GM18858 (cell line): ENCODE results near the gene HIBADH.
A peak's percentile ranks its signal among the peaks of the same experiment; 100 is the strongest.
"Not testable (repeated sequence)": the region's sequence is repeated elsewhere in the genome, so short reads cannot be mapped to it uniquely, and the experiment has no call there.

Experiments
- ATAC-seq: cut with Tn5 transposase; IDR thresholded peaks from one replicate; pipeline ENCODE4 v1.9.1; 2021; ENCODE audit not compliant: unreplicated experiment

Gene HIBADH

GRCh38 chr7:27602766-27603165, 59.9 kb downstream of the HIBADH start:
- no peak for ATAC-seq

- no peak for ATAC-seq
These were observed 61.5 kb downstream of the HIBADH start for GRCh38 chr7:27601217-27601616.

GRCh38 chr7:27600247-27600646, 62.4 kb downstream of the HIBADH start:
- ATAC-seq = no peak

- no peak for ATAC-seq
These were observed 67.7 kb downstream of the HIBADH start for GRCh38 chr7:27595009-27595408.

GRCh38 chr7:27593226-27593625, 69.5 kb downstream of the HIBADH start:
- no peak for ATAC-seq

- ATAC-seq = no peak
These were observed 72.3 kb downstream of the HIBADH start for GRCh38 chr7:27590416-27590815.

- no peak for ATAC-seq
These were observed 75.3 kb downstream of the HIBADH start for GRCh38 chr7:27587429-27587828.

GRCh38 chr7:27586825-27587224, 75.9 kb downstream of the HIBADH start:
- ATAC-seq = peak; percentile 93

GRCh38 chr7:27585781-27586447, 76.8 kb downstream of the HIBADH start:
- no peak for ATAC-seq

GRCh38 chr7:27581906-27582305, 80.8 kb downstream of the HIBADH start:
- no peak for ATAC-seq

- no peak for ATAC-seq
These were observed 81.6 kb downstream of the HIBADH start for GRCh38 chr7:27581119-27581518.

GRCh38 chr7:27579565-27579964, 83.1 kb downstream of the HIBADH start:
- ATAC-seq = no peak

- ATAC-seq = not testable (repeated sequence)
These were observed 84.5 kb downstream of the HIBADH start for GRCh38 chr7:27578169-27578568.

- ATAC-seq = no peak
These were observed 86.2 kb downstream of the HIBADH start for GRCh38 chr7:27576360-27576944.

GRCh38 chr7:27575613-27576012, 87.1 kb downstream of the HIBADH start:
- ATAC-seq = no peak

- no peak for ATAC-seq
These were observed 93.6 kb downstream of the HIBADH start for GRCh38 chr7:27569106-27569505.

GRCh38 chr7:27567266-27567665, 95.4 kb downstream of the HIBADH start:
- no peak for ATAC-seq

- ATAC-seq = no peak
These were observed 97.7 kb downstream of the HIBADH start for GRCh38 chr7:27564881-27565482.

- no peak for ATAC-seq
These were observed 101.9 kb downstream of the HIBADH start for GRCh38 chr7:27560706-27561235.

GRCh38 chr7:27555670-27556069, 107.0 kb downstream of the HIBADH start:
- no peak for ATAC-seq

- no peak for ATAC-seq
These were observed 107.9 kb downstream of the HIBADH start for GRCh38 chr7:27554826-27555225.

- ATAC-seq = no peak
These were observed 109.4 kb downstream of the HIBADH start for GRCh38 chr7:27553273-27553672.
